Tibial artery (tissue), 4 donors: ENCODE results near the gene POU2F1.

Experiments
- DNase-seq, 2 donors: peaks; one replicate each; pipeline ENCODE4 v3.0.0-alpha.2; 2019
- H3K27ac ChIP-seq, 2 donors: fragments of 200-600 bp; sonication (generic) in 1 of 2; 1 replicate in 1 of 2; 2 replicates in 1 of 2; pipeline ENCODE4 v1.5.1; 2018 to 2019; ENCODE audit warnings: mild to moderate bottlenecking in 1 of 2
- H3K27me3 ChIP-seq, 2 donors: fragments of 200-600 bp; sonication (generic) in 1 of 2; one replicate each; pipeline versions ENCODE4 v1.5.1 to v1.6.0; 2016 to 2019
- H3K36me3 ChIP-seq, 3 donors: fragments of 200-600 bp; sonication (generic) in 2 of 3; one replicate each; pipeline ENCODE4 v1.5.1; 2016 to 2019; ENCODE audit warnings: mild to moderate bottlenecking in 2 of 3
- H3K4me1 ChIP-seq, 4 donors: fragments of 200-600 bp; sonication (generic) in 2 of 4; 1 replicate in 3 of 4; 2 replicates in 1 of 4; pipeline ENCODE4 v1.5.1; 2016 to 2019
- H3K4me3 ChIP-seq, 2 donors: fragments of 200-600 bp; sonication (generic) in 1 of 2; 1 replicate in 1 of 2; 2 replicates in 1 of 2; pipeline ENCODE4 v1.5.1; 2018 to 2019; ENCODE audit warnings: mild to moderate bottlenecking in 2 of 2
- H3K9me3 ChIP-seq, 3 donors: fragments of 200-600 bp; sonication (generic) in 1 of 3; one replicate each; pipeline ENCODE4 v1.5.1; 2016 to 2019
- CTCF ChIP-seq, 2 experiments: fragments of 200-600 bp in 1 of 2; fragments of 450-650 bp in 1 of 2; IDR thresholded peaks; one replicate each; pipeline ENCODE4 v1.5.1; 2017 to 2019; ENCODE audit warnings: antibody characterized with exemption in 2 of 2, mild to moderate bottlenecking in 1 of 2, moderate library complexity in 1 of 2
- intact Hi-C: fragments of 100-400 bp; cut with DNase I; formaldehyde crosslinking; loops from one replicate; pipeline ENCODE4 v1.15.0; 2023; ENCODE audit warnings: low total_unique reads

Gene POU2F1

DNA sequence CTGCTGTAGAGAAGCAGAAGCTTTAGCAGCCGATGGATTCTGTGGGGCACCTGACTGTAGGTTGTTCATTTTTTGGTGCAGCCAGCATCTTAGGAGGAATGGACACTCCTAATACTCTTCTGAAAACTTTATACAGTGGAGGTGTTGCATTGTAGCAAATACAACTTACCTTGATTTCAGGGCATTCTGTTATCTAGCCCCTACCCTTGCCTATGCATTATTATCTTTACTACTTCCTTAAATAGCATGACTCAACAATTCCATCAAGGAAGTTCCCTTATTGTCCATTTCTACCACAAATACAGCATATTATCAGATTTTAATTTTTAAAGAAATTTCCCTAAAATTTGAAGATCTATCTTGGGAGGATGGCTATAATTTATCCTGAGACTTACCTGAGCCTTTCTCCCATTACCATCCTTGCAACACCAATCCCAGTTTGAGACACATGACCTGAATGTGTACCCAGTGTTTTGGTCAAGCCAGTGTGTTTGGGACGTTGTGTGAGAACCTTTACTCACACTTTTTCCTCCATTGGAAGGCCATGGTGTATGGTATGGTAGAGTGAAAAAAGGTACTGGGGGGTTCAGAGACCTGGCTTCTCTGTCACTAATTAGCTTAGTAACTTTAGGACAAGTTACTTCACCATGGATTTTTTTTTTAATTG, 9.2 kb downstream of the POU2F1 start:
- Histone ChIP-seq H3K4me1 (peaks cover 0 to 46% (median 3%) of the 10 kb centered on the region in 4 donors), H3K4me3 (no peak overlapping the region), H3K36me3 (no peaks in the 10 kb centered on the region), H3K9me3 (no peaks in the 10 kb centered on the region), H3K27me3 (no peaks in the 10 kb centered on the region), H3K27ac (no peak overlapping the region)
- intact Hi-C loops: loop anchor here (10.0 kb wide), 1 partner anchor 165 kb away; no protein-coding TSS in a partner anchor
- DNase-seq: no peak
- TF ChIP-seq CTCF (IDR thresholded peaks at IDR 0.05): no peak

GRCh38 chr1:167230437-167230836, 9.8 kb downstream of the POU2F1 start:
- no peaks in the 10 kb centered on the region for H3K9me3 ChIP-seq
- no peak for TF ChIP-seq CTCF (IDR thresholded peaks at IDR 0.05)
- H3K27ac ChIP-seq: no peak overlapping the region
- H3K27me3 ChIP-seq: no peaks in the 10 kb centered on the region
- no peak overlapping the region for H3K4me3 ChIP-seq
- H3K36me3 ChIP-seq: no peaks in the 10 kb centered on the region
- H3K4me1 ChIP-seq: peaks cover 0 to 52% (median 5%) of the 10 kb centered on the region in 4 donors
- DNase-seq: no peak
- intact Hi-C loops: no loop called here

GRCh38 chr1:167231873-167232450, 11.3 kb downstream of the POU2F1 start:
- no peaks in the 10 kb centered on the region for H3K36me3 ChIP-seq
- H3K27ac ChIP-seq: no peak overlapping the region
- intact Hi-C loops: no loop called here
- TF ChIP-seq CTCF (IDR thresholded peaks at IDR 0.05): no peak
- H3K4me3 ChIP-seq: no peak overlapping the region
- no peak for DNase-seq
- H3K9me3 ChIP-seq: no peaks in the 10 kb centered on the region
- H3K27me3 ChIP-seq: no peaks in the 10 kb centered on the region
- peaks cover 0 to 40% (median 3%) of the 10 kb centered on the region in 4 donors for H3K4me1 ChIP-seq

- H3K27me3 ChIP-seq: no peaks in the 10 kb centered on the region
- no peaks in the 10 kb centered on the region for H3K9me3 ChIP-seq
- no peak for TF ChIP-seq CTCF (IDR thresholded peaks at IDR 0.05)
- H3K4me3 ChIP-seq: no peak overlapping the region
- no peak for DNase-seq
- no peaks in the 10 kb centered on the region for H3K36me3 ChIP-seq
- H3K4me1 ChIP-seq: peaks cover 0 to 37% (median 3%) of the 10 kb centered on the region in 4 donors
- H3K27ac ChIP-seq: no peak overlapping the region
- intact Hi-C loops: no loop called here
Observed at GRCh38 chr1:167232801-167233200, 12.1 kb downstream of the POU2F1 start.

DNA sequence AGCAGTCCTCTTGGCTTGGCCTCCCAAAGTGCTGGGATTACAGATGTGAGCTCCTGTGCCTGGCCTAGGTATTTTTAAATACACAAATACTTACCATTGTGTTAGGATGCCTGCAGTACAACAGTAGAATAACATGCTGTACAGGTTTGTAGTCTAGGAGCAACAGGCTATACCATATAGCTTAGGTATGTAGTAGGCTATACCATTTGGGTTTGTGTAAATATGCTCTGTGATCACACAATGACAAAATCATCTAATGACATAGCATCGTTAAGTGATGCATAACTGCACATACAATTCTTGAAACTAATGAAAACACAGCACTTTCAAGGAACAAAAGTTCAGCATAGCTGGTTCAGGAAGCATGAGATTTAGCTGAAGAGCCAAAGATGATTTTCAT, 12.7 kb downstream of the POU2F1 start:
- H3K9me3 ChIP-seq: no peaks in the 10 kb centered on the region
- H3K4me1 ChIP-seq: peaks cover 0 to 37% (median 3%) of the 10 kb centered on the region in 4 donors
- H3K27me3 ChIP-seq: no peaks in the 10 kb centered on the region
- DNase-seq: no peak
- no peaks in the 10 kb centered on the region for H3K36me3 ChIP-seq
- intact Hi-C loops: no loop called here
- no peak overlapping the region for H3K4me3 ChIP-seq
- no peak for TF ChIP-seq CTCF (IDR thresholded peaks at IDR 0.05)
- H3K27ac ChIP-seq: no peak overlapping the region
